HepG2 (cell line): Measurements from ENCODE around the gene SARS2. TPM values are rescaled to one million over a fixed set of nuclear protein-coding genes. Genes with fewer than 3 reads are reported as not detected.

ENCODE experiments used
- ATF6 ChIP-seq: sonication (generic); formaldehyde crosslinking; conservative IDR thresholded peaks from 2 replicates; pipeline ENCODE4 v1.4.0; 2020; ENCODE audit warnings: missing genetic modification reagents
- CREM ChIP-seq, 2 experiments: sonication (generic) in 1 of 2; formaldehyde crosslinking in 1 of 2; IDR thresholded peaks; 2 replicates each; pipeline versions ENCODE4 v1.4.0 to v1.6.1; 2016 to 2020; ENCODE audit warnings: antibody characterized with exemption in 1 of 2, mild to moderate bottlenecking in 1 of 2, missing genetic modification reagents in 1 of 2
- GRHL1 ChIP-seq: sonication (generic); formaldehyde crosslinking; conservative IDR thresholded peaks from 2 replicates; pipeline ENCODE4 v1.8.0; 2022; ENCODE audit warnings: missing genetic modification reagents
- MYNN ChIP-seq: sonication (generic); formaldehyde crosslinking; IDR thresholded peaks from 2 replicates; pipeline ENCODE4 v1.4.0; 2020; ENCODE audit warnings: mild to moderate bottlenecking, low read depth, missing genetic modification reagents
- POLR2AphosphoS2 ChIP-seq: IDR thresholded peaks from 2 replicates; pipeline ENCODE4 v1.6.1; 2011; ENCODE audit warnings: low read depth, low read length, improper control_type of control experiment
- SPEN ChIP-seq: sonication (generic); formaldehyde crosslinking; IDR thresholded peaks from 2 replicates; pipeline ENCODE4 v1.5.1; 2020; ENCODE audit warnings: low read depth, mild to moderate bottlenecking, missing genetic modification reagents
- ZBTB20 ChIP-seq: sonication (generic); formaldehyde crosslinking; IDR thresholded peaks from 2 replicates; pipeline ENCODE4 v1.8.1; 2023; ENCODE audit warnings: missing genetic modification reagents, low read depth, mild to moderate bottlenecking, borderline replicate concordance
- ZBTB25 ChIP-seq: IDR thresholded peaks from 2 replicates; pipeline ENCODE4 v1.6.1; 2018; ENCODE audit warnings: missing genetic modification reagents
- ZFP91 ChIP-seq: sonication (generic); formaldehyde crosslinking; IDR thresholded peaks from 2 replicates; pipeline ENCODE4 v1.9.0; 2022; ENCODE audit warnings: missing genetic modification reagents, mild to moderate bottlenecking, borderline replicate concordance
- ZNF407 ChIP-seq: sonication (generic); formaldehyde crosslinking; IDR thresholded peaks from one replicate; pipeline ENCODE4 v1.5.1; 2020; ENCODE audit warnings: mild to moderate bottlenecking, missing genetic modification reagents; ENCODE audit errors: not compliant biosample characterization
- polyA plus RNA-seq, 8 experiments: library from polyadenylated mRNA; depleted of rRNA in 3 of 8; stranded (reverse) in 7 of 8; unstranded in 1 of 8; fragments of >200 nt; fragmentation: Illumina TruSeq in 4 of 8; extraction: Trizol in 4 of 8; gene quantifications; 2 replicates each; pipeline versions ENCODE4 v1.2.1 to v1.2.3, GENCODE V29; 2011 to 2016; ENCODE audit warnings: low read depth in 4 of 8, missing spikeins in 1 of 8, mixed read lengths in 1 of 8; ENCODE audit not compliant: insufficient read depth in 1 of 8
- total RNA-seq, 5 experiments: library from RNA; depleted of rRNA; stranded (reverse); fragments of >200 nt; fragmentation: Illumina TruSeq; extraction: Trizol; gene quantifications; 2 replicates each; pipeline ENCODE4 v1.2.3, GENCODE V29; 2016; ENCODE audit warnings: low read depth in 1 of 5

SARS2 gene
- total and polyA plus RNA-seq, 2 of the 13 experiments (the other 11 are each of a cell fraction or from before 2014, with no cell fraction given): 40.0 to 48.6 TPM

- TF ChIP-seq ZFP91 (peak; percentile 86; the same call in 1 of the 2 replicates), GRHL1 (CRISPR knock-in tag) (no peak), ZBTB25 (peak; percentile 67; the same call in 1 of the 2 replicates), SPEN (peak; percentile 59; the same call in 1 of the 2 replicates), CREM (IDR thresholded peaks at IDR 0.05) (no peak), CREM (CRISPR knock-in tag; IDR thresholded peaks at IDR 0.05) (no peak), POLR2AphosphoS2 (peak; percentile 78; the same call in 1 of the 2 replicates), ZNF407 (CRISPR knock-in tag) (peak; percentile 85), ATF6 (CRISPR knock-in tag) (0 out of 2 replicates have a peak, but pooled peaks have one; percentile 23), MYNN (CRISPR knock-in tag) (peak; percentile 67; the same call in 1 of the 2 replicates), ZBTB20 (CRISPR knock-in tag) (peak; percentile 74; the same call in 1 of the 2 replicates)
Measured at GRCh38 chr19:38929929-38930775, at the start of gene SARS2 (continued).
